Choroid plexus epithelial cell (primary cell): ENCODE results near the gene SLC6A6.
"Not testable (repeated sequence)": the region's sequence is repeated elsewhere in the genome, so short reads cannot be mapped to it uniquely, and the experiment has no call there.

ENCODE experiments used
- DNase-seq: peaks from one replicate; pipeline ENCODE4 v3.0.0-alpha.2; 2010; ENCODE audit warnings: low read depth
- H3K4me3 ChIP-seq: 2 replicates; pipeline ENCODE4 v1.5.1; 2011; ENCODE audit warnings: low read depth, mild to moderate bottlenecking, control low read depth, low read length, moderate library complexity
- CTCF ChIP-seq: conservative IDR thresholded peaks from 2 replicates; pipeline ENCODE4 v1.5.1; 2011; ENCODE audit warnings: low read depth, mild to moderate bottlenecking, control low read depth, inconsistent platforms, low read length, moderate library complexity

The SLC6A6 gene

GRCh38 chr3:14512281-14512941 is 110.0 kb downstream of the SLC6A6 start:
- no peak for TF ChIP-seq CTCF
- DNase-seq, result no peak
- H3K4me3 ChIP-seq, result no peak overlapping the region

- no peak overlapping the region for H3K4me3 ChIP-seq
- no peak for TF ChIP-seq CTCF
- no peak for DNase-seq
Observed at GRCh38 chr3:14512942-14513327, 110.5 kb downstream of the SLC6A6 start.

- DNase-seq, result no peak
- H3K4me3 ChIP-seq, result no peak overlapping the region
- no peak for TF ChIP-seq CTCF
Observed at GRCh38 chr3:14513566-14514322, 111.3 kb downstream of the SLC6A6 start.

GRCh38 chr3:14514323-14514720 is 111.9 kb downstream of the SLC6A6 start:
- TF ChIP-seq CTCF, result no peak
- DNase-seq, result no peak
- no peak overlapping the region for H3K4me3 ChIP-seq

GRCh38 chr3:14515526-14515925 is 113.1 kb downstream of the SLC6A6 start:
- DNase-seq, H3K4me3 ChIP-seq: not testable (repeated sequence)

- TF ChIP-seq CTCF, result no peak
- DNase-seq, result no peak
- H3K4me3 ChIP-seq, result no peak overlapping the region
Observed at GRCh38 chr3:14516738-14517345, 114.4 kb downstream of the SLC6A6 start.

GRCh38 chr3:14517601-14518431 is 115.4 kb downstream of the SLC6A6 start:
- no peak for DNase-seq
- H3K4me3 ChIP-seq, result no peak overlapping the region
- TF ChIP-seq CTCF, result no peak
